Measurements from ENCODE around the gene SYNGR2.

Gene SYNGR2

GRCh38 chr17:78219396-78220150, 51.2 kb downstream of the SYNGR2 start:
- TF ChIP-seq FOXP2 (optimal IDR thresholded peaks at IDR 0.05; ENCODE audit: borderline replicate concordance, extremely low read depth, extremely low read length, insufficient read depth) (no peak), SIN3A (IDR thresholded peaks at IDR 0.05; ENCODE audit: borderline replicate concordance, insufficient read depth, low read length) (no peak), POLR2AphosphoS5 (IDR thresholded peaks at IDR 0.05; ENCODE audit: low read depth, low read length) (no peak), REST (IDR thresholded peaks at IDR 0.05; ENCODE audit: insufficient read depth in 1 of 2, low read depth in 2 of 2, low read length in 2 of 2) (no peak), TAF1 (IDR thresholded peaks at IDR 0.05; ENCODE audit: borderline replicate concordance, insufficient read depth, low read length) (no peak)
